Measurements from ENCODE around the gene TCP11L1.
A peak's percentile ranks its signal among the peaks of the same experiment; 100 is the strongest.

The TCP11L1 gene, protein sequence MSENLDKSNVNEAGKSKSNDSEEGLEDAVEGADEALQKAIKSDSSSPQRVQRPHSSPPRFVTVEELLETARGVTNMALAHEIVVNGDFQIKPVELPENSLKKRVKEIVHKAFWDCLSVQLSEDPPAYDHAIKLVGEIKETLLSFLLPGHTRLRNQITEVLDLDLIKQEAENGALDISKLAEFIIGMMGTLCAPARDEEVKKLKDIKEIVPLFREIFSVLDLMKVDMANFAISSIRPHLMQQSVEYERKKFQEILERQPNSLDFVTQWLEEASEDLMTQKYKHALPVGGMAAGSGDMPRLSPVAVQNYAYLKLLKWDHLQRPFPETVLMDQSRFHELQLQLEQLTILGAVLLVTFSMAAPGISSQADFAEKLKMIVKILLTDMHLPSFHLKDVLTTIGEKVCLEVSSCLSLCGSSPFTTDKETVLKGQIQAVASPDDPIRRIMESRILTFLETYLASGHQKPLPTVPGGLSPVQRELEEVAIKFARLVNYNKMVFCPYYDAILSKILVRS

DNA sequence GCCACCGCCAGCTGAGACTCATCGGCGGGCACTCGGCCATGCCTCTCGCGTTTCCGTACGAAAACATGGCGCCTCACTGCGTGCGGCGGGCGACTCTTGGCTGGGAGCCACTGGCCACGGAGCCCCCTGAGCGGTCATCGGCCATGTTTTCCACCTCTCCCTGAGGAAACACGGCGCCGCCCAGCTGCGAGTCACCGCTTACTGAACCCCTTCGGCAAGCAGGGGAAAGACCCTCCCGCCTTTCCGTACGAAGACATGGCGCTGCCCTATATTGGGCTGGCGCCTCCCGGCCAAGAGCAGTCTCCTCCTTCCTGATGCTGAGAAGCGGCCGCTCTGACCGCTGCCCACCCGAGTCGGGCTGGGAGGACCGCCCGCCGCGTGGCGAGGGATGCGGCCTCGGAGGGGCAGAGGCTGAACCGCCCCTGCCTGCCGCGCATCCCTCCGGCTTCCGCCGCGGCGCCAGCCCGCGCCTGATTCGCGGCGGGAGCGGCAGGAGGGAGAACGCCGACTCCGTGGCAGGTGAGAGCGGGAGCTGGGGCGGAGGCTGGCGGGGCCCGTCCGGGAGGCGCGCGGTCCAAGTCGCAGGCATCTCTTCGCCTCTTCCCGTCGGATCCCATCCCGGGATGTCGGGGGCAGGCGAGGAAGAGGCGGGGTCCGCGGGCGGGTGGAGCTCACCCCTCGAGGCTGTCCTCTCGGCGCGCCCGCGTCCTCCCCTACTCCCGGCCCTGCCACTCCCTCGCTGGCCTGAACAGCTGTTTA is at the start of gene TCP11L1:
Gene TCP11L1 (plus strand): TSS at position 299 of the 759 bp plus-strand sequence. CDS start 4,202 bp downstream, outside the sequence.
- Histone ChIP-seq H3K27ac (peak within 1 kb of the TSS; percentile 94), H3K4me3 (peak within 1 kb of the TSS; percentile 94), H3K36me3 (ENCODE audit: insufficient read depth, low read length) (no peaks in the 10 kb centered on the region), H3K9ac (ENCODE audit: insufficient read length) (peak within 1 kb of the TSS; percentile 97), H3K9me3 (ENCODE audit: low read depth, low read length) (no peaks in the 10 kb centered on the region)
- TF ChIP-seq FOXP2 (optimal IDR thresholded peaks at IDR 0.05; ENCODE audit: control extremely low read depth, extremely low read length, insufficient read depth), result no peak
- peak; percentile 55; the same call in 1 of the 2 replicates for TF ChIP-seq POLR2AphosphoS5 (IDR thresholded peaks at IDR 0.05; ENCODE audit: borderline replicate concordance, low read depth, low read length)
- no peak for DNase-seq (ENCODE audit: low read depth, low spot score)

DNA sequence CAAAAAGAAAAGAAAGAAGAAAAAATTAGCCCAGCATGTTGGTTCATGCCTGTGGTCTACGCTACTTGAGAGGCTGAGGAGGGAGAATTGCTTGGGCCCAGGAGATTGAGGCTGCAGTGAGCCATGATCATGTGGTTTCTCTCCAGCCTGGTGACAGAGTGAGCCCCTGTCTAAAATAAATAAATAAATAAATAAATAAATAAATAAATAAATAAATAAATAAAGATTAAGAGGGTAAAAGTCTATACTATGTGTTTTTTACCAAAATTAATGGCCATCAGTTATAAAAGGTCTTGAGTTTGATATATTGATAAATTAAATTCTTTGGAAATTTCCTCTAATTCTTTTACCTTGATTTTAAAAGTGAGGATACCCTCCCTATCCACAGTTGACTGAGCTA is 48.9 kb upstream of the TCP11L1 start:
- DNase-seq (ENCODE audit: low read depth, low spot score), result no peak
- Histone ChIP-seq H3K27ac (no peak overlapping the region), H3K4me3 (no peak overlapping the region), H3K9ac (ENCODE audit: insufficient read length) (no peak overlapping the region), H3K9me3 (ENCODE audit: low read depth, low read length) (no peaks in the 10 kb centered on the region), H3K36me3 (ENCODE audit: insufficient read depth, low read length) (no peaks in the 10 kb centered on the region)
- TF ChIP-seq POLR2AphosphoS5 (IDR thresholded peaks at IDR 0.05; ENCODE audit: borderline replicate concordance, low read depth, low read length) (no peak), FOXP2 (optimal IDR thresholded peaks at IDR 0.05; ENCODE audit: control extremely low read depth, extremely low read length, insufficient read depth) (no peak), EZH2 (IDR thresholded peaks at IDR 0.05) (no peak)

DNA sequence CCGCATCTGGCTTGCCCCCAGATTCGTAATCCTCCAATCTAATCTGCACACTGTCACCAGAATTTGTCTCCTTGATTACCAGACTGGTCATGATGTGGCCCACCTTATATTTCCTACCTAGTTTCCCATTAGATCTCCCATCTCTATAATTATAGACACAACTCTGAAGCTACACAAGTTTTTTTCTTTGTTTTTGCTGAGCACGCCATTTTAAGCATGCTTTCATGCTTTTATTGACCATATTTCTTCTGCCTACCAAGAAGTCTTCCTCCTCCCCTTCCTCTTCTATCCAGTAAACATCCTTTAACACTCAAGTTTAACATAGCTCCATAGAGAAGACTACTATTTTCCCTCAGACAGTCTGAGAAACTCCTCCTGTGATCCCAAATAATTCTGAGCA is 47.9 kb upstream of the TCP11L1 start:
- no peak for TF ChIP-seq POLR2AphosphoS5 (IDR thresholded peaks at IDR 0.05; ENCODE audit: borderline replicate concordance, low read depth, low read length)

DNA sequence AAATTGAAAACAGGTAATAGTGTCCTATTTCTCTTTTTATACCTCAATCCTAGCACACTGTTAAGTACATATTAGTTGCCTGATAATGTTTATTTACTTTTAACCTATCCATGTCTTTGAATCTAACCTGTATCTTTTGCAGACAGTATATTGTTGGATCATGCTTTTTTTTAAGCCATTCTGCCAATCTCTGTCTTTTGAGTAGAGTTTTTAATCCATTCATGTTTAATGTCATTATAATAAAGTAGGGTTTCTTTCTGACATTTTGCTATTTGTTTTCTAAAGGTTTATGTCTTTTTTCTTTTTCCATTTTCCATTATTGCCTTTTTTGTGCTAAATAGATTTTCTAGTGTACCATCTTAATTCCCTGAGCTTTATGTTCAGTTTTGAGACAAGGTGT is 47.5 kb upstream of the TCP11L1 start:
- TF ChIP-seq EZH2 (IDR thresholded peaks at IDR 0.05) (no peak), FOXP2 (optimal IDR thresholded peaks at IDR 0.05; ENCODE audit: control extremely low read depth, extremely low read length, insufficient read depth) (no peak), POLR2AphosphoS5 (IDR thresholded peaks at IDR 0.05; ENCODE audit: borderline replicate concordance, low read depth, low read length) (no peak)
- DNase-seq (ENCODE audit: low read depth, low spot score), result no peak
- no peak overlapping the region for H3K4me3 ChIP-seq
- H3K9me3 ChIP-seq (ENCODE audit: low read depth, low read length), result no peaks in the 10 kb centered on the region
- no peaks in the 10 kb centered on the region for H3K36me3 ChIP-seq (ENCODE audit: insufficient read depth, low read length)
- no peak overlapping the region for H3K27ac ChIP-seq
- H3K9ac ChIP-seq (ENCODE audit: insufficient read length), result no peak overlapping the region

More for the DNA sequence above, 47.9 kb upstream of the TCP11L1 start:
- H3K9ac ChIP-seq (ENCODE audit: insufficient read length), result no peak overlapping the region
- DNase-seq (ENCODE audit: low read depth, low spot score), result no peak
- no peaks in the 10 kb centered on the region for H3K36me3 ChIP-seq (ENCODE audit: insufficient read depth, low read length)
- H3K9me3 ChIP-seq (ENCODE audit: low read depth, low read length), result no peaks in the 10 kb centered on the region
- no peak overlapping the region for H3K4me3 ChIP-seq
- no peak overlapping the region for H3K27ac ChIP-seq

DNA sequence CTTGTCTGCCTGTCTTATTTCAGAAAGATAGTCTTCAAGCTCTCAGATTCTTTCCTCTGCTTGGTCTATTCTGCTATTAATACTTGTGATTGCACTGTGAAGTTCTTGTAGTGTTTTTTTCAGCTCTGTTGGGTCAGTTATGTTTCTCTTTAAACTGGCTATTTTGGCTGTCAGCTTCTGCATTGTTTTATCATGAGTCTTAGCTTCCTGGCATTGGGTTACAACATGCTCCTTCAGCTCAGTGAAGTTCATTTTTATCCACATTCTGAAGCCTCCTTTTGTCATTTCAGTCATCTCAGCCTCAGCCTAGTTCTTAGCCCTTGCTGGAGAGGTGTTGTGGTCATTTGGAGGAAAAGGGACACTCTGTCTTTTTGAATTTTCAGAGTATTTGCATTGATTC is 39.2 kb upstream of the TCP11L1 start:
- Histone ChIP-seq H3K9ac (ENCODE audit: insufficient read length) (no peak overlapping the region), H3K27ac (no peak overlapping the region), H3K36me3 (ENCODE audit: insufficient read depth, low read length) (no peaks in the 10 kb centered on the region), H3K9me3 (ENCODE audit: low read depth, low read length) (no peaks in the 10 kb centered on the region), H3K4me3 (no peak overlapping the region)
- TF ChIP-seq EZH2 (IDR thresholded peaks at IDR 0.05) (no peak), POLR2AphosphoS5 (IDR thresholded peaks at IDR 0.05; ENCODE audit: borderline replicate concordance, low read depth, low read length) (no peak), FOXP2 (optimal IDR thresholded peaks at IDR 0.05; ENCODE audit: control extremely low read depth, extremely low read length, insufficient read depth) (no peak)
- DNase-seq (ENCODE audit: low read depth, low spot score), result no peak

DNA sequence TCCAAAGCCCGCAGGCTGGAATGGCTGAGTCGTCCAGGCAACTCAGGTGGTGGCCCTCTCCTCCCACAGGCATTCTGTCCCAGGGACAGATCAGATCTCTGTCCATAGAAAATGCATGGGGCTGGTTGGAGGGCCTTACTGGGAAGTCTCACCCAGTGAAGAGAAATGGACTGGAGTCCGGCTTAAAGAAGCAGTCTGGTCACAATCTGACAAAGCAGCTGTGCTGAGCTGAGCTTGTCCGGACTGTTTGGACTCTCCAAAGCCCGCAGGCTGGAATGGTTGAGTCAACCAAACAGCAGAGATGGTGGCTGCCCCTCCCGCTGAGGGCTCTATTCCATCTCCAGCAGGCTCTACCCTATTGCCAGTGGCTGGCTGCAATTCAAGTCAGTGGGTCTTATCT is 38.1 kb upstream of the TCP11L1 start:
- Histone ChIP-seq H3K27ac (no peak overlapping the region), H3K9me3 (ENCODE audit: low read depth, low read length) (no peaks in the 10 kb centered on the region), H3K4me3 (no peak overlapping the region), H3K36me3 (ENCODE audit: insufficient read depth, low read length) (no peaks in the 10 kb centered on the region), H3K9ac (ENCODE audit: insufficient read length) (no peak overlapping the region)
- no peak for DNase-seq (ENCODE audit: low read depth, low spot score)
- TF ChIP-seq EZH2 (IDR thresholded peaks at IDR 0.05) (no peak), FOXP2 (optimal IDR thresholded peaks at IDR 0.05; ENCODE audit: control extremely low read depth, extremely low read length, insufficient read depth) (no peak), POLR2AphosphoS5 (IDR thresholded peaks at IDR 0.05; ENCODE audit: borderline replicate concordance, low read depth, low read length) (no peak)

DNA sequence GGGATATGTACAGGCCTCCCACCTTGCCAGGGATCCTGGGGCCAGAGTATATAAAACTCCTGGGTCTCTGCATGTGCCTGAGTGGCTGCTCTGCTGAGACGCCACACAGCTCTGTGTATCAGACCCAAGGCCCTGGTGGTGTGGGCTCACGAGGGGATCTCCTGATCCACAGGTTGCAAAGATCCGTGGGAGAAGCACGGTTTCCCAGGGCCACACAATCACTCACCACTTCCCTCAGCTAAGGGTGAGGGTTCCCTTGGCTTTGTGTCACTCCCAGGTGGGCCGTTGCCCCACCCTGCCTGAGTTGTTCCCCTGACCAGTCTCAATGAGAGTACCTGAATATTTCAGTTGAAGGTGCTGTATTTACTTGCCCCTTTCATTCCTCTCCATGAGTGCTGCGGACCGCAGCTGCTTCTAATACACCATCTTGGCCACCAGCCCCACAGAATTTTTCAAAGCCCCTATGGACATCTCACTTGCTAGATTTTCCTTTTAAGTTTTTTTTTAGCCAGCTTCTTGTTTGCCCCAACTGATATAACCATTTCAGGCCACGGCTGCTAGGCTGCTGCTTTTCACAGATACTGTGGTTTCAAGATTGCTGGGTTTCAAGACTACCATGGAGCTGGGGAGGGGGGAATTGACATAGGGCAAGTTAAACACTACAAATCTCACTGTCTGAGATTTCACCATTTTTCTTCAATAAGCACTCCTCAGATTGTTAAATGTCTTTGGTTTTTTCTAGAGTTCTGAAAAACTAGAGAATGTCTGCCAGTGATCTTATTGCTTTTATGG is 37.4 kb upstream of the TCP11L1 start:
- no peak overlapping the region for H3K27ac ChIP-seq
- TF ChIP-seq EZH2 (IDR thresholded peaks at IDR 0.05), result no peak
- no peak for TF ChIP-seq POLR2AphosphoS5 (IDR thresholded peaks at IDR 0.05; ENCODE audit: borderline replicate concordance, low read depth, low read length)
- no peak for TF ChIP-seq FOXP2 (optimal IDR thresholded peaks at IDR 0.05; ENCODE audit: control extremely low read depth, extremely low read length, insufficient read depth)
- no peak for DNase-seq (ENCODE audit: low read depth, low spot score)
- H3K36me3 ChIP-seq (ENCODE audit: insufficient read depth, low read length), result no peaks in the 10 kb centered on the region
- H3K9me3 ChIP-seq (ENCODE audit: low read depth, low read length), result no peaks in the 10 kb centered on the region
- no peak overlapping the region for H3K4me3 ChIP-seq
- no peak overlapping the region for H3K9ac ChIP-seq (ENCODE audit: insufficient read length)

DNA sequence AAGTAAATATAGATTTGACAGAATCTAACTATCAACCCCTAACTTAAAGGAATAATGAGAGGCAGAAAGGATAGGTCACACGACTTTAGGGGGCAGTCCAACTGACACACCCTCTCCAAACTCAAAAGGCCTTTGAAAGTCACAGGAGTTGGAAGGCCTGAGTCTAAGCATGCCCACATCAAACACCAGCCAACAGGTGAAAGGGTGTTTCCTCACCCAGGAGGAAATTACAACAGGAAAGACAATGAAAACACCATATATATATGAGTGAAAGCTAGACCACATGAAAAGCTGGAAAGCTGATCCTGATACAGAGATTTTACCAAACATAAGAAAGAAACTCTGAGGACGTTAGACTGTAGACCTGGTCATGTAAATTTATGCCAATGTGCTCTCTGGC is 34.2 kb upstream of the TCP11L1 start:
- Histone ChIP-seq H3K36me3 (ENCODE audit: insufficient read depth, low read length) (no peaks in the 10 kb centered on the region), H3K4me3 (no peak overlapping the region), H3K27ac (no peak overlapping the region), H3K9ac (ENCODE audit: insufficient read length) (no peak overlapping the region), H3K9me3 (ENCODE audit: low read depth, low read length) (no peaks in the 10 kb centered on the region)
- DNase-seq (ENCODE audit: low read depth, low spot score), result no peak
- no peak for TF ChIP-seq POLR2AphosphoS5 (IDR thresholded peaks at IDR 0.05; ENCODE audit: borderline replicate concordance, low read depth, low read length)
- no peak for TF ChIP-seq EZH2 (IDR thresholded peaks at IDR 0.05)
- no peak for TF ChIP-seq FOXP2 (optimal IDR thresholded peaks at IDR 0.05; ENCODE audit: control extremely low read depth, extremely low read length, insufficient read depth)

All from SK-N-MC (cell line).